SW 1271 (cell line): ENCODE measurements around the gene FREM3.

ENCODE experiments used
- DNase-seq, 2 experiments: peaks; one replicate each; lab custom pipeline; 2025; lab: John Stamatoyannopoulos, UW

FREM3 gene

GRCh38 chr4:143667461-143667860 is 33.0 kb downstream of the FREM3 start:
- no peak for DNase-seq

- no peak for DNase-seq
Measured at GRCh38 chr4:143658336-143658735, 42.1 kb downstream of the FREM3 start.

GRCh38 chr4:143654571-143654970 is 45.9 kb downstream of the FREM3 start:
- no peak for DNase-seq

GRCh38 chr4:143653031-143653430 is 47.4 kb downstream of the FREM3 start:
- no peak for DNase-seq

- DNase-seq = no peak
Measured at GRCh38 chr4:143643399-143643798, 57.1 kb downstream of the FREM3 start.

- DNase-seq = no peak
Measured at GRCh38 chr4:143642611-143643010, 57.9 kb downstream of the FREM3 start.

GRCh38 chr4:143641361-143641760 is 59.1 kb downstream of the FREM3 start:
- no peak for DNase-seq

GRCh38 chr4:143634763-143635162 is 65.7 kb downstream of the FREM3 start:
- DNase-seq = no peak

GRCh38 chr4:143633833-143634232 is 66.6 kb downstream of the FREM3 start:
- DNase-seq = no peak

- no peak for DNase-seq
Measured at GRCh38 chr4:143626134-143626911, 74.2 kb downstream of the FREM3 start.

GRCh38 chr4:143625632-143626031 is 74.8 kb downstream of the FREM3 start:
- no peak for DNase-seq

GRCh38 chr4:143623896-143624295 is 76.6 kb downstream of the FREM3 start:
- DNase-seq = no peak

GRCh38 chr4:143618811-143619210 is 81.7 kb downstream of the FREM3 start:
- DNase-seq = no peak

- no peak for DNase-seq
Measured at GRCh38 chr4:143617994-143618679, 82.3 kb downstream of the FREM3 start.

GRCh38 chr4:143616771-143617170 is 83.7 kb downstream of the FREM3 start:
- DNase-seq = no peak

- DNase-seq = no peak
Measured at GRCh38 chr4:143609492-143609891, 91.0 kb downstream of the FREM3 start.

- no peak for DNase-seq
Measured at GRCh38 chr4:143606480-143606879, 94.0 kb downstream of the FREM3 start.

- DNase-seq = no peak
Measured at GRCh38 chr4:143599827-143600226, 100.6 kb downstream of the FREM3 start.

- no peak for DNase-seq
Measured at GRCh38 chr4:143598816-143599215, 101.7 kb downstream of the FREM3 start.

GRCh38 chr4:143597276-143597675 is 103.2 kb downstream of the FREM3 start:
- DNase-seq = no peak

GRCh38 chr4:143587703-143588102 is 112.8 kb downstream of the FREM3 start:
- no peak for DNase-seq

- peak in 1 of 2 experiments; percentile 6 for DNase-seq
Measured at GRCh38 chr4:143586080-143586479, 114.4 kb downstream of the FREM3 start.

- DNase-seq = no peak
Measured at GRCh38 chr4:143585548-143585947, 114.9 kb downstream of the FREM3 start.
